Thyroid gland (tissue), 4 donors: ENCODE data around the gene LRP1.

Experiments
- CTCF ChIP-seq, 6 experiments: fragments of 200-600 bp in 3 of 6; fragments of 450-650 bp in 3 of 6; sonication (generic) in 3 of 6; IDR thresholded peaks; one replicate each; pipeline ENCODE4 v1.5.1; 2016 to 2019; ENCODE audit warnings: antibody characterized with exemption in 6 of 6, mild to moderate bottlenecking in 2 of 6, inconsistent platforms in 1 of 6, moderate library complexity in 1 of 6
- POLR2A ChIP-seq, 2 donors: fragments of 450-650 bp; IDR thresholded peaks; one replicate each; pipeline ENCODE4 v1.6.1; 2017; ENCODE audit warnings: antibody characterized with exemption in 2 of 2, mild to moderate bottlenecking in 2 of 2, moderate library complexity in 1 of 2

DNA sequence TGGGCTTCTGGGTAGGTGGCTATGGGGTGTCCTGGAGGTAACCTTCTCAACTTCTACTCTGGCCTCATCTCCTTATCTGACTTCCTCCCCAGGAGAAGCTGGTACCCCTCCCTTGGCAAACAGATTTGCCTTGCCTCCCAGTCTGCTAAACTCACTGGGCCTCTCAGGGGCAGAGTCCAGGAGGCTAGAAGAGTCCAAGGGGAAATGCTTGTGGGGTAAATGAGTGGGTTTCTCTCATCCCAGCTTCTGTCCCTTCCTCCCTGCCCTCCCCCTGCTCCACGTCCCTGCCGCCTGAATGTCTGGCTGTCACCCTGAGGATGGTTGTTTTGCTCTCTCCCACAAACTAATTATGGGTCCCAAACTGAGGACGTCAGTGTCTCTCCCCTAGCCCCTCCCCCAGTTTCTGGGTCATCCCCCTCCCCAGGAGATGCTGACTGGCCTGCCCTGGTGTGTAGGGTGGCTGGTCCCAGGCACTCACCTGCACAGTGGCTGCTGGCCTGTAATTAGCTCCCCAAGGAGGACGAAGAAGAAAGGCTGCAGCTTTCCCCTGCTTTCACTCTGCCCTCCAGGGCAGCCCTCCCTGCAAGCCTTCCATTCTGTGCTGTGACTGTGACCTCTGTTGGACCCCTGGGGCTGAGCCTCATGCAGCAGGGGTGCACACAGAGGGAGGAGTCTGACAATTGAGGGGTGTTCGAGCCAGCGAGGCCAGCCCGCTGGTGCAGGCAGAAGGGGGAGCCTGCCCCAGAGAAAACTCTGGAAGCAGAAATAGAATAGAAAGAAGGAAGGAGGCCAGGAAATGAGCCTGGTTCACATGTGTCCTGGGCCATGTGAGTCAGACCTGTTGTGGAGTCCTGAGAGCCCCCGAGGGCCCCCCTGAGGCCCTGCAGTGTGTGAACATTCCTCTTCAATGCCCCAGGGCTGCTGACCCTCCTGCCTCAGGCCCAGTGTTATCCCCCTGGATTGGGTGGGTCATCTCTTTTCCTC, 19.0 kb downstream of the LRP1 start, which contains the start of gene LRP1-AS:
- TF ChIP-seq CTCF (IDR thresholded peaks at IDR 0.05) (no peak), POLR2A (IDR thresholded peaks at IDR 0.05) (no peak)
